GM12878 (cell line): ENCODE results near the gene VSIG10L. TPM values are rescaled to one million over a fixed set of nuclear protein-coding genes. Genes with fewer than 3 reads are reported as not detected.

Experiments used
- ATAC-seq: fragments of 200-7000 bp; cut with Tn5 transposase; 3 replicates; pipeline ENCODE4 v1.9.1; 2020; ENCODE audit warnings: mild to moderate bottlenecking, moderate library complexity
- BruUV-seq: library from RNA; stranded (reverse); fragments of 400-500 nt; replicated peaks from 2 replicates; lab custom pipeline; 2021; lab: Mats Ljungman, UMichigan
- CTCF ChIA-PET: fragments of 300-600 bp; sonication (Branson Sonifier 250); formaldehyde crosslinking; extraction: SDS; loops from one replicate; lab custom pipeline; 2021; ENCODE audit warnings: inconsistent platforms; lab: Yijun Ruan, JAX
- POLR2A ChIA-PET: fragments of 350-600 bp; formaldehyde crosslinking; extraction: SDS; loops from one replicate; lab custom pipeline; 2021; ENCODE audit warnings: inconsistent platforms; lab: Charles Lee
- RAD21 ChIA-PET: fragments of 300-600 bp; sonication (Branson Sonifier 250); formaldehyde crosslinking; loops from one replicate; lab custom pipeline; 2023; ENCODE audit warnings: antibody characterized with exemption; ENCODE audit not compliant: unreplicated experiment; lab: Charles Lee
- SMC1A ChIA-PET: fragments of 300-600 bp; sonication (Branson Sonifier 250); formaldehyde crosslinking; loops from one replicate; lab custom pipeline; 2023; ENCODE audit not compliant: unreplicated experiment, uncharacterized antibody; lab: Charles Lee
- DNase-seq: peaks from one replicate; pipeline ENCODE4 v3.0.0-alpha.2; 2011; ENCODE audit warnings: low read depth, low spot score
- FAIRE-seq: peaks from 3 replicates; lab custom pipeline; 2011; peaks lifted over from hg19 to GRCh38; lab: Jason Lieb, UNC
- H2AFZ ChIP-seq: 2 replicates; pipeline ENCODE4 v1.6.0; 2011; ENCODE audit warnings: low read depth, low read length, control low read depth; ENCODE audit not compliant: control insufficient read depth
- H3K27ac ChIP-seq: 2 replicates; pipeline ENCODE4 v1.5.1; 2011; ENCODE audit warnings: control low read depth; ENCODE audit not compliant: control insufficient read depth, insufficient read depth
- H3K27me3 ChIP-seq, 2 experiments: replicated peaks in 1 of 2; 2 replicates each; pipeline versions ENCODE4 v1.6.0 to v1.6.1; 2011; ENCODE audit warnings: low read length in 1 of 2; ENCODE audit not compliant: control insufficient read depth in 2 of 2, insufficient read depth in 2 of 2
- H3K36me3 ChIP-seq, 2 experiments: 2 replicates each; pipeline ENCODE4 v1.5.1; 2011; ENCODE audit warnings: low read length in 1 of 2; ENCODE audit not compliant: control insufficient read depth in 2 of 2, insufficient read depth in 2 of 2
- H3K4me1 ChIP-seq: 2 replicates; pipeline ENCODE4 v1.6.1; 2011; ENCODE audit warnings: mild to moderate bottlenecking, low read length, moderate library complexity, mixed read lengths; ENCODE audit not compliant: control insufficient read depth, insufficient read depth
- H3K4me2 ChIP-seq: 2 replicates; pipeline ENCODE4 v1.6.0; 2011; ENCODE audit warnings: control low read depth; ENCODE audit not compliant: control insufficient read depth, insufficient read depth
- H3K4me3 ChIP-seq: fragments of 200-600 bp; sonication (generic); 2 replicates; pipeline ENCODE4 v1.5.1; 2016
- H3K79me2 ChIP-seq: 2 replicates; pipeline ENCODE4 v1.6.0; 2011; ENCODE audit warnings: low read length; ENCODE audit not compliant: control insufficient read depth, insufficient read depth
- H3K9ac ChIP-seq: 2 replicates; pipeline ENCODE4 v1.8.0; 2011; ENCODE audit warnings: low read length, control low read depth, mixed read lengths; ENCODE audit not compliant: control insufficient read depth, insufficient read depth
- H3K9me3 ChIP-seq: replicated peaks from 3 replicates; pipeline ENCODE4 v1.5.1; 2011; ENCODE audit warnings: mild to moderate bottlenecking, low read length; ENCODE audit not compliant: control insufficient read depth, insufficient read depth
- H4K20me1 ChIP-seq: 2 replicates; pipeline ENCODE4 v1.6.0; 2011; ENCODE audit not compliant: control insufficient read depth, insufficient read depth
- CREM ChIP-seq: IDR thresholded peaks from 2 replicates; pipeline ENCODE4 v1.6.1; 2014; ENCODE audit warnings: antibody characterized with exemption, low read depth
- ESRRA ChIP-seq: IDR thresholded peaks from 2 replicates; pipeline ENCODE4 v1.6.1; 2012; ENCODE audit warnings: mild to moderate bottlenecking, low read length, improper control_type of control experiment
- HCFC1 ChIP-seq: fragments of 150-350 bp; IDR thresholded peaks from 2 replicates; pipeline ENCODE4 v1.6.1; 2014; ENCODE audit warnings: low read length
- IKZF1 ChIP-seq: fragments of 450-650 bp; conservative IDR thresholded peaks from 2 replicates; pipeline ENCODE4 v1.6.1; 2017; ENCODE audit warnings: antibody characterized with exemption, mild to moderate bottlenecking
- MEF2B ChIP-seq: fragments of 450-650 bp; IDR thresholded peaks from 2 replicates; pipeline ENCODE4 v1.6.1; 2018; ENCODE audit warnings: mild to moderate bottlenecking, moderate library complexity; ENCODE audit not compliant: partially characterized antibody, poor library complexity, severe bottlenecking
- MTA3 ChIP-seq: IDR thresholded peaks from 2 replicates; pipeline ENCODE4 v1.6.1; 2012; ENCODE audit warnings: low read length, inconsistent platforms, borderline replicate concordance
- NR2C1 ChIP-seq: fragments of 450-650 bp; IDR thresholded peaks from 2 replicates; pipeline ENCODE4 v1.6.1; 2017; ENCODE audit warnings: antibody characterized with exemption, mild to moderate bottlenecking, moderate library complexity
- RAD21 ChIP-seq: IDR thresholded peaks from 2 replicates; pipeline ENCODE4 v1.6.1; 2011; ENCODE audit warnings: mild to moderate bottlenecking, low read depth, low read length, moderate library complexity; ENCODE audit not compliant: insufficient read depth
- ZNF384 ChIP-seq: IDR thresholded peaks from 2 replicates; pipeline ENCODE4 v1.6.1; 2012; ENCODE audit warnings: low read depth, mild to moderate bottlenecking, low read length, improper control_type of control experiment, borderline replicate concordance
- WGBS: methylation state at CpG from one replicate; pipeline ENCODE4 v1.1.6; 2016; ENCODE audit warnings: low lambda C conversion rate; ENCODE audit not compliant: insufficient replicate concordance, insufficient coverage; ENCODE audit errors: missing lambda C conversion rate; 5-methylcytosine and 5-hydroxymethylcytosine counted together
- in situ Hi-C: fragments of 300-500 bp; cut with MboI; formaldehyde crosslinking; loops from 9 replicates; pipeline ENCODE4 v1.14.3; 2018; ENCODE audit warnings: mixed read lengths
- intact Hi-C: fragments of 100-400 bp; cut with micrococcal nuclease; formaldehyde crosslinking; loops from one replicate; pipeline ENCODE4 v1.14.2; 2022; ENCODE audit not compliant: unreplicated experiment
- polyA plus RNA-seq, 11 experiments: library from polyadenylated mRNA; depleted of rRNA in 4 of 11; unstranded in 6 of 11; stranded (reverse) in 5 of 11; fragments of >200 nt; fragmentation: Nextera tagmentation in 4 of 11; fragmentation: Illumina TruSeq in 1 of 11; extraction: Ambion mirVana in 4 of 11; extraction: Trizol in 1 of 11; gene quantifications; 1 replicate in 1 of 11; 2 replicates in 10 of 11; pipeline versions ENCODE4 v1.2.1 to v1.2.3, GENCODE V29; 2011 to 2016; ENCODE audit warnings: inconsistent platforms in 2 of 11, missing spikeins in 2 of 11, low read depth in 1 of 11
- total RNA-seq, 4 experiments: library from RNA; depleted of rRNA in 3 of 4; stranded (reverse); fragments of >200 nt in 3 of 4; fragmentation: Illumina TruSeq in 1 of 4; extraction: Trizol in 1 of 4; gene quantifications; 2 replicates each; pipeline versions ENCODE4 v1.2.1 to v1.2.3, GENCODE V29; 2013 to 2021
- TF ChIP-seq, protein P1 (sequence below): fragments of 450-650 bp; IDR thresholded peaks from 2 replicates; pipeline ENCODE4 v1.6.1; 2017; ENCODE audit warnings: low read depth, mild to moderate bottlenecking, moderate library complexity
- TF ChIP-seq, protein P2 (sequence below): fragments of 450-650 bp; conservative IDR thresholded peaks from 2 replicates; pipeline ENCODE4 v1.6.1; 2017; ENCODE audit warnings: mild to moderate bottlenecking, moderate library complexity

Gene VSIG10L
- total and polyA plus RNA-seq, 10 of the 15 experiments (the other 5 are each of a cell fraction or from before 2014, with no cell fraction given), result 0.09 to 0.93 (median 0.49) TPM

DNA sequence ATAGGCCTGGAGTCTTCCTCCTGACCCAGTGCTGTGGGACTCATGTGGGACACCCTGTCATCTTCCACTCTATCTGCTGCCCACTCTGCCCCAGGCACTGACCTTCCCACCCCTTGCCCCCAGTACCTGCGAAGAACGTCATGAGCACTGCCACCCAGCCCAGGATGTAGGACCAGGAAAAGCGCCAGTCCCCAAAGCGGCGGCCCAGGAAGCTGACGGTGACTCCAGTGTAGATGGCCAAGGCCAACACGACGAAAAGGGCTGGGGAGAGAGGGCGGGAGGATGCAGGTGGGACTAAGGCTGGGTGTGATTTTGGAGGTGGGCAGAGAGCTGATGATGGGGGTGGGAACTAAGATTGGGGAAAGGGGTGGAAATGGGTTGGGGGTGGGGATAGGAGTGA lies 38.4 kb upstream of the VSIG10L start:
- ChIA-PET SMC1A (no interaction called here), CTCF (interaction anchor here (0.6 kb wide), 1 partner anchor 8 kb away, joined by 3 read pairs; no protein-coding TSS in a partner anchor)
- H3K4me2 ChIP-seq, result no peak overlapping the region
- no peak overlapping the region for H2AFZ ChIP-seq
- DNase-seq (no peak), FAIRE-seq (no peak), ATAC-seq (no peak)
- intact Hi-C loops (no loop called here), in situ Hi-C loops (loop anchor here (25.0 kb wide), 1 partner anchor 1157 kb away; the partner anchor contains the start of gene ZNF808)
- 84% methylated on average over 9 of the region's 9 CpGs for WGBS
- H3K4me3 ChIP-seq, result no peak overlapping the region
- H3K4me1 ChIP-seq, result peaks cover 5% of the 10 kb centered on the region
- H3K36me3 ChIP-seq, result no peaks in the 10 kb centered on the region
- no peak overlapping the region for H3K9ac ChIP-seq
- no peaks in the 10 kb centered on the region for H3K27me3 ChIP-seq
- no TSS peak for BruUV-seq
- H3K27ac ChIP-seq, result no peak overlapping the region
- H3K79me2 ChIP-seq, result no peaks in the 10 kb centered on the region
- H3K9me3 ChIP-seq, result no peaks in the 10 kb centered on the region
- TF ChIP-seq HCFC1, result no peak
- no peak for TF ChIP-seq IKZF1
- no peak for TF ChIP-seq NR2C1
- no peak for TF ChIP-seq RAD21
- no peak for TF ChIP-seq MEF2B
- no peak for TF ChIP-seq ZNF384
- TF ChIP-seq ESRRA, result no peak
- TF ChIP-seq MTA3, result no peak
- no peak for TF ChIP-seq CREM
- TF ChIP-seq, protein P1, sequence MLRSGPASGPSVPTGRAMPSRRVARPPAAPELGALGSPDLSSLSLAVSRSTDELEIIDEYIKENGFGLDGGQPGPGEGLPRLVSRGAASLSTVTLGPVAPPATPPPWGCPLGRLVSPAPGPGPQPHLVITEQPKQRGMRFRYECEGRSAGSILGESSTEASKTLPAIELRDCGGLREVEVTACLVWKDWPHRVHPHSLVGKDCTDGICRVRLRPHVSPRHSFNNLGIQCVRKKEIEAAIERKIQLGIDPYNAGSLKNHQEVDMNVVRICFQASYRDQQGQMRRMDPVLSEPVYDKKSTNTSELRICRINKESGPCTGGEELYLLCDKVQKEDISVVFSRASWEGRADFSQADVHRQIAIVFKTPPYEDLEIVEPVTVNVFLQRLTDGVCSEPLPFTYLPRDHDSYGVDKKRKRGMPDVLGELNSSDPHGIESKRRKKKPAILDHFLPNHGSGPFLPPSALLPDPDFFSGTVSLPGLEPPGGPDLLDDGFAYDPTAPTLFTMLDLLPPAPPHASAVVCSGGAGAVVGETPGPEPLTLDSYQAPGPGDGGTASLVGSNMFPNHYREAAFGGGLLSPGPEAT, result no peak
- TF ChIP-seq, protein P2, sequence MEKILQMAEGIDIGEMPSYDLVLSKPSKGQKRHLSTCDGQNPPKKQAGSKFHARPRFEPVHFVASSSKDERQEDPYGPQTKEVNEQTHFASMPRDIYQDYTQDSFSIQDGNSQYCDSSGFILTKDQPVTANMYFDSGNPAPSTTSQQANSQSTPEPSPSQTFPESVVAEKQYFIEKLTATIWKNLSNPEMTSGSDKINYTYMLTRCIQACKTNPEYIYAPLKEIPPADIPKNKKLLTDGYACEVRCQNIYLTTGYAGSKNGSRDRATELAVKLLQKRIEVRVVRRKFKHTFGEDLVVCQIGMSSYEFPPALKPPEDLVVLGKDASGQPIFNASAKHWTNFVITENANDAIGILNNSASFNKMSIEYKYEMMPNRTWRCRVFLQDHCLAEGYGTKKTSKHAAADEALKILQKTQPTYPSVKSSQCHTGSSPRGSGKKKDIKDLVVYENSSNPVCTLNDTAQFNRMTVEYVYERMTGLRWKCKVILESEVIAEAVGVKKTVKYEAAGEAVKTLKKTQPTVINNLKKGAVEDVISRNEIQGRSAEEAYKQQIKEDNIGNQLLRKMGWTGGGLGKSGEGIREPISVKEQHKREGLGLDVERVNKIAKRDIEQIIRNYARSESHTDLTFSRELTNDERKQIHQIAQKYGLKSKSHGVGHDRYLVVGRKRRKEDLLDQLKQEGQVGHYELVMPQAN, result no peak
- TF ChIP-seq, all 136 proteins: peak for 0
- RAD21 ChIA-PET, result no interaction called here
- POLR2A ChIA-PET, result no interaction called here
- H4K20me1 ChIP-seq, result no peaks in the 10 kb centered on the region
